Tibial nerve (tissue), 4 donors: ENCODE measurements around the gene C19orf25.

ENCODE experiments used
- CTCF ChIP-seq, 5 experiments: fragments of 200-600 bp in 3 of 5; fragments of 450-650 bp in 2 of 5; sonication (generic) in 3 of 5; IDR thresholded peaks; one replicate each; pipeline ENCODE4 v1.5.1; 2016 to 2019; ENCODE audit warnings: antibody characterized with exemption in 5 of 5, mild to moderate bottlenecking in 3 of 5, moderate library complexity in 2 of 5
- EP300 ChIP-seq, 2 donors: sonication (generic); formaldehyde crosslinking; IDR thresholded peaks; one replicate each; pipeline ENCODE4 v1.6.1; 2017; ENCODE audit warnings: antibody characterized with exemption in 2 of 2, mild to moderate bottlenecking in 1 of 2
- POLR2A ChIP-seq, 2 donors: fragments of 450-650 bp; IDR thresholded peaks; one replicate each; pipeline ENCODE4 v1.6.1; 2017; ENCODE audit warnings: antibody characterized with exemption in 2 of 2, mild to moderate bottlenecking in 2 of 2, moderate library complexity in 2 of 2

GRCh38 chr19:1469255-1470054 is 9.6 kb downstream of the C19orf25 start:
- TF ChIP-seq CTCF (IDR thresholded peaks at IDR 0.05) (no peak), POLR2A (IDR thresholded peaks at IDR 0.05) (no peak), EP300 (IDR thresholded peaks at IDR 0.05) (no peak)
